IMR-90 (cell line): ENCODE results near the gene EBP. TPM values are rescaled to one million over a fixed set of nuclear protein-coding genes. Genes with fewer than 3 reads are reported as not detected.

Experiments used
- ATAC-seq: fragments of 200-7000 bp; cut with Tn5 transposase; 2 replicates; pipeline ENCODE4 v1.9.1; 2020; ENCODE audit warnings: low read depth, mild to moderate bottlenecking, moderate library complexity
- BruUV-seq: library from RNA; stranded (reverse); fragments of 400-500 nt; replicated peaks from 2 replicates; lab custom pipeline; 2021; lab: Mats Ljungman, UMichigan
- CTCF ChIA-PET: fragments of 300-600 bp; formaldehyde crosslinking; extraction: SDS; loops from one replicate; lab custom pipeline; 2021; ENCODE audit warnings: antibody characterized with exemption; lab: Yijun Ruan, JAX
- POLR2A ChIA-PET: fragments of 300-600 bp; sonication (Branson Sonifier 250); formaldehyde crosslinking; loops from one replicate; lab custom pipeline; 2022; ENCODE audit warnings: antibody characterized with exemption; ENCODE audit not compliant: unreplicated experiment; lab: Charles Lee
- DNase-seq: peaks from one replicate; pipeline ENCODE4 v3.0.0; 2013
- H2AFZ ChIP-seq: replicated peaks from 2 replicates; pipeline ENCODE3; 2013; ENCODE audit warnings: low read length, mild to moderate bottlenecking; ENCODE audit not compliant: poor library complexity
- H2AK5ac ChIP-seq: 2 replicates; pipeline ENCODE4 v1.6.1; 2013; ENCODE audit warnings: low read depth, low read length, inconsistent platforms
- H2AK9ac ChIP-seq: replicated peaks from 2 replicates; pipeline ENCODE3; 2013; ENCODE audit warnings: mild to moderate bottlenecking, low read depth, low read length, moderate library complexity; ENCODE audit not compliant: poor library complexity
- H2BK120ac ChIP-seq: 2 replicates; pipeline ENCODE4 v1.6.1; 2013; ENCODE audit warnings: low read depth, low read length, inconsistent platforms
- H2BK15ac ChIP-seq: 3 replicates; pipeline ENCODE4 v1.6.1; 2013; ENCODE audit warnings: low read depth, low read length, inconsistent platforms
- H2BK20ac ChIP-seq: 2 replicates; pipeline ENCODE4 v1.6.1; 2013; ENCODE audit warnings: low read depth, mild to moderate bottlenecking, inconsistent platforms, low read length, moderate library complexity
- H2BK5ac ChIP-seq: 2 replicates; pipeline ENCODE4 v1.6.1; 2013; ENCODE audit warnings: mild to moderate bottlenecking, low read depth, low read length, inconsistent platforms; ENCODE audit not compliant: poor library complexity, severe bottlenecking
- H3K14ac ChIP-seq: replicated peaks from 2 replicates; pipeline ENCODE4 v1.6.1; 2013; ENCODE audit warnings: low read depth, low read length, inconsistent platforms
- H3K18ac ChIP-seq: 2 replicates; pipeline ENCODE4 v1.6.1; 2013; ENCODE audit warnings: low read depth, low read length, control low read depth
- H3K23ac ChIP-seq: 2 replicates; pipeline ENCODE4 v1.6.1; 2013; ENCODE audit warnings: low read depth, low read length, inconsistent platforms
- H3K27ac ChIP-seq: 2 replicates; pipeline ENCODE4 v1.5.1; 2013; ENCODE audit warnings: mild to moderate bottlenecking, control low read depth, low read length; ENCODE audit not compliant: insufficient read depth
- H3K27me3 ChIP-seq: 2 replicates; pipeline ENCODE4 v1.6.1; 2013; ENCODE audit warnings: low read length; ENCODE audit not compliant: control insufficient read depth, insufficient read depth
- H3K36me3 ChIP-seq: 2 replicates; pipeline ENCODE4 v1.6.1; 2013; ENCODE audit warnings: low read length, mixed read lengths; ENCODE audit not compliant: control insufficient read depth, insufficient read depth
- H3K4ac ChIP-seq: 2 replicates; pipeline ENCODE4 v1.6.1; 2013; ENCODE audit warnings: low read depth, low read length, inconsistent platforms
- H3K4me1 ChIP-seq: 2 replicates; pipeline ENCODE4 v1.6.1; 2013; ENCODE audit warnings: low read length, mixed read lengths; ENCODE audit not compliant: control insufficient read depth, insufficient read depth
- H3K4me2 ChIP-seq: 2 replicates; pipeline ENCODE4 v1.6.1; 2013; ENCODE audit warnings: low read depth, mild to moderate bottlenecking, control low read depth, low read length, moderate library complexity
- H3K4me3 ChIP-seq: 2 replicates; pipeline ENCODE4 v1.5.1; 2013; ENCODE audit warnings: low read depth, mild to moderate bottlenecking, control low read depth, low read length, moderate library complexity; ENCODE audit not compliant: insufficient read depth
- H3K56ac ChIP-seq: 2 replicates; pipeline ENCODE4 v1.6.1; 2013; ENCODE audit warnings: low read length, inconsistent platforms; ENCODE audit not compliant: insufficient read depth; ENCODE audit errors: extremely low read depth
- H3K79me1 ChIP-seq, 2 experiments: 2 replicates each; pipeline ENCODE4 v1.6.1; 2013; ENCODE audit warnings: low read length in 2 of 2, inconsistent platforms in 1 of 2, low read depth in 1 of 2
- H3K9ac ChIP-seq: 2 replicates; pipeline ENCODE4 v1.6.1; 2013; ENCODE audit warnings: low read depth, low read length, control low read depth
- H3K9me1 ChIP-seq: 2 replicates; pipeline ENCODE4 v1.6.1; 2013; ENCODE audit warnings: low read length, inconsistent platforms; ENCODE audit not compliant: insufficient read depth
- H3K9me3 ChIP-seq: 2 replicates; pipeline ENCODE4 v1.6.1; 2013; ENCODE audit warnings: low read length; ENCODE audit not compliant: control insufficient read depth, insufficient read depth
- H4K20me1 ChIP-seq: 2 replicates; pipeline ENCODE4 v1.6.1; 2013; ENCODE audit warnings: low read length, inconsistent platforms; ENCODE audit not compliant: insufficient read depth
- H4K5ac ChIP-seq: 2 replicates; pipeline ENCODE4 v1.6.1; 2013; ENCODE audit warnings: mild to moderate bottlenecking, low read depth, low read length, control low read depth
- H4K8ac ChIP-seq, 2 experiments: 2 replicates each; pipeline ENCODE4 v1.6.1; 2013; ENCODE audit warnings: low read depth in 2 of 2, low read length in 2 of 2, control low read depth in 1 of 2, inconsistent platforms in 1 of 2
- H4K91ac ChIP-seq: 2 replicates; pipeline ENCODE4 v1.6.1; 2013; ENCODE audit warnings: low read depth, low read length, inconsistent platforms; ENCODE audit not compliant: insufficient read depth
- BHLHE40 ChIP-seq: fragments of 150-350 bp; IDR thresholded peaks from 2 replicates; pipeline ENCODE4 v1.6.1; 2016; ENCODE audit warnings: mild to moderate bottlenecking, low read depth, low read length
- CEBPB ChIP-seq: IDR thresholded peaks from 2 replicates; pipeline ENCODE4 v1.6.1; 2012; ENCODE audit warnings: low read depth, low read length, improper control_type of control experiment
- CHD1 ChIP-seq: IDR thresholded peaks from 2 replicates; pipeline ENCODE4 v1.6.1; 2012; ENCODE audit warnings: low read depth, low read length, improper control_type of control experiment
- ELK1 ChIP-seq: fragments of 150-350 bp; IDR thresholded peaks from 2 replicates; pipeline ENCODE4 v1.6.1; 2016; ENCODE audit warnings: low read depth, mild to moderate bottlenecking, low read length, moderate library complexity, borderline replicate concordance
- FOS ChIP-seq: fragments of 150-350 bp; IDR thresholded peaks from 2 replicates; pipeline ENCODE4 v1.6.1; 2016; ENCODE audit warnings: low read depth, low read length
- MAFK ChIP-seq: IDR thresholded peaks from 2 replicates; pipeline ENCODE4 v1.6.1; 2012; ENCODE audit warnings: low read depth, low read length, improper control_type of control experiment
- MAZ ChIP-seq: IDR thresholded peaks from 2 replicates; pipeline ENCODE4 v1.6.1; 2012; ENCODE audit warnings: low read depth, mild to moderate bottlenecking, low read length, improper control_type of control experiment, moderate library complexity, borderline replicate concordance
- MXI1 ChIP-seq: IDR thresholded peaks from 2 replicates; pipeline ENCODE4 v1.6.1; 2012; ENCODE audit warnings: low read depth, mild to moderate bottlenecking, low read length, moderate library complexity, borderline replicate concordance
- NFE2L2 ChIP-seq: fragments of 150-350 bp; IDR thresholded peaks from 2 replicates; pipeline ENCODE4 v1.6.1; 2016; ENCODE audit warnings: low read depth, mild to moderate bottlenecking, low read length
- POLR2A ChIP-seq: IDR thresholded peaks from 2 replicates; pipeline ENCODE4 v1.6.1; 2012; ENCODE audit warnings: mild to moderate bottlenecking, low read depth, low read length
- RAD21 ChIP-seq: IDR thresholded peaks from 2 replicates; pipeline ENCODE4 v1.6.1; 2012; ENCODE audit warnings: low read length, improper control_type of control experiment
- RCOR1 ChIP-seq: IDR thresholded peaks from 2 replicates; pipeline ENCODE4 v1.6.1; 2012; ENCODE audit warnings: mild to moderate bottlenecking, low read length, improper control_type of control experiment; ENCODE audit not compliant: insufficient replicate concordance
- RFX5 ChIP-seq: IDR thresholded peaks from 2 replicates; pipeline ENCODE4 v1.8.0; 2012; ENCODE audit warnings: low read depth, mild to moderate bottlenecking, low read length, moderate library complexity
- SMC3 ChIP-seq: fragments of 150-350 bp; IDR thresholded peaks from 2 replicates; pipeline ENCODE4 v1.6.1; 2016; ENCODE audit warnings: low read depth, mild to moderate bottlenecking, antibody characterized with exemption, low read length, moderate library complexity
- whole genome bisulfite sequencing, 2 experiments: methylation state at CpG; one replicate each; pipeline versions ENCODE4 v1.1.5 to v1.1.7; 2013; ENCODE audit warnings: missing lambda C conversion rate in 2 of 2; ENCODE audit not compliant: insufficient read length in 1 of 2; ENCODE audit errors: extremely low coverage in 2 of 2; 5-methylcytosine and 5-hydroxymethylcytosine counted together
- dilution Hi-C: fragments of 300-500 bp; cut with HindIII; formaldehyde crosslinking; loops from one replicate; pipeline ENCODE4 v1.14.3; 2018; ENCODE audit warnings: low sequenced_read_pairs; ENCODE audit not compliant: unreplicated experiment
- in situ Hi-C: fragments of 300-500 bp; cut with MboI; formaldehyde crosslinking; loops from 3 replicates; pipeline ENCODE4 v1.14.3; 2019; ENCODE audit warnings: low sequenced_read_pairs, inconsistent platforms, mixed read lengths
- intact Hi-C: fragments of 100-400 bp; cut with micrococcal nuclease; formaldehyde crosslinking; loops from 2 replicates; pipeline ENCODE4 v1.10.0; 2022
- polyA plus RNA-seq, 3 experiments: library from polyadenylated mRNA; depleted of rRNA; stranded (reverse); fragments of >200 nt; gene quantifications; 2 replicates each; pipeline ENCODE4 v1.2.3, GENCODE V29; 2012; ENCODE audit warnings: low replicate concordance in 1 of 3
- total RNA-seq: library from RNA; depleted of rRNA; stranded (reverse); fragments of >200 nt; gene quantifications from 2 replicates; pipeline ENCODE4 v1.2.3, GENCODE V29; 2012
- TF ChIP-seq, protein P1 (sequence below): fragments of 150-350 bp; IDR thresholded peaks from 2 replicates; pipeline ENCODE4 v1.6.1; 2017; ENCODE audit warnings: mild to moderate bottlenecking, antibody characterized with exemption, low read length, low read depth

EBP gene
- total and polyA plus RNA-seq, 2 of the 4 experiments (the other 2 are of a cell fraction) = 39.4 to 78.9 TPM

GRCh38 chrX:48575642-48576041 is 54.0 kb downstream of the EBP start:
- Histone ChIP-seq H3K9me1 (peaks cover 13% of the 10 kb centered on the region), H3K23ac (no peak overlapping the region), H3K9ac (peak overlapping the region; percentile 99), H4K20me1 (peaks cover 12% of the 10 kb centered on the region; the same call in 1 of the 2 replicates), H4K8ac (peak overlapping the region; percentile 96 to 100; a peak in 3 of 4 replicates), H3K18ac (no peak overlapping the region), H3K56ac (no peak overlapping the region), H2BK120ac (no peak overlapping the region), H3K9me3 (no peaks in the 10 kb centered on the region), H3K4me3 (peak overlapping the region; percentile 82), H2BK5ac (no peak overlapping the region), H3K27ac (peak overlapping the region; percentile 95), H3K4me2 (peak overlapping the region; percentile 94), H3K27me3 (no peaks in the 10 kb centered on the region), H2BK20ac (no peak overlapping the region), H2BK15ac (no peak overlapping the region), H3K79me1 (peaks cover 16 to 25% of the 10 kb centered on the region in 2 experiments; a peak in 3 of 4 replicates), H3K4ac (peak overlapping the region; percentile 95), H4K5ac (peak overlapping the region; percentile 95), H4K91ac (peak overlapping the region; percentile 98), H2AK5ac (peak overlapping the region; percentile 98), H3K36me3 (peaks cover 26% of the 10 kb centered on the region), H2AFZ (no peak overlapping the region), H3K14ac (peak overlapping the region; percentile 98), H3K4me1 (peaks cover 5% of the 10 kb centered on the region; the same call in 1 of the 2 replicates), H2AK9ac (peak overlapping the region; percentile 99)
- ATAC-seq (no peak), DNase-seq (no peak)
- intact Hi-C loops (no loop called here), dilution Hi-C loops (no loop called here), in situ Hi-C loops (no loop called here)
- BruUV-seq = no TSS peak
- TF ChIP-seq SMC3 (no peak), MAZ (no peak), RFX5 (no peak), MAFK (no peak), RCOR1 (no peak), NFE2L2 (no peak), BHLHE40 (no peak), RAD21 (no peak), POLR2A (no peak), CEBPB (no peak), MXI1 (no peak), ELK1 (no peak), FOS (no peak), CHD1 (no peak)
- TF ChIP-seq, protein P1, sequence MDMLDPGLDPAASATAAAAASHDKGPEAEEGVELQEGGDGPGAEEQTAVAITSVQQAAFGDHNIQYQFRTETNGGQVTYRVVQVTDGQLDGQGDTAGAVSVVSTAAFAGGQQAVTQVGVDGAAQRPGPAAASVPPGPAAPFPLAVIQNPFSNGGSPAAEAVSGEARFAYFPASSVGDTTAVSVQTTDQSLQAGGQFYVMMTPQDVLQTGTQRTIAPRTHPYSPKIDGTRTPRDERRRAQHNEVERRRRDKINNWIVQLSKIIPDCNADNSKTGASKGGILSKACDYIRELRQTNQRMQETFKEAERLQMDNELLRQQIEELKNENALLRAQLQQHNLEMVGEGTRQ = no peak
- POLR2A ChIA-PET = interaction anchor here (0.6 to 0.7 kb wide), 4 partner anchors 9 to 682 kb away, joined by 3 to 9 read pairs (median 4); no protein-coding TSS in a partner anchor
- WGBS, 2 experiments = 80% methylated on average over 1 of the region's 13 CpGs; no CpG with 5 or more reads in 1 of the 2 experiments
- CTCF ChIA-PET = no interaction called here
